H1 (cell line): ENCODE data around the gene ACSF2. TPM values are rescaled to one million over a fixed set of nuclear protein-coding genes. Genes with fewer than 3 reads are reported as not detected.

Experiments used
- CTCF ChIA-PET: fragments of 300-600 bp; sonication (Branson Sonifier 250); formaldehyde crosslinking; loops from one replicate; lab custom pipeline; 2021; ENCODE audit not compliant: partially characterized antibody; lab: Charles Lee
- POLR2A ChIA-PET: fragments of 300-600 bp; sonication (Branson Sonifier 250); formaldehyde crosslinking; loops from one replicate; lab custom pipeline; 2021; ENCODE audit warnings: inconsistent platforms; ENCODE audit not compliant: partially characterized antibody; lab: Charles Lee
- DNase-seq, 2 experiments: peaks; one replicate each; pipeline versions ENCODE4 v3.0.0 to v3.0.0-alpha.2; 2010 to 2022; ENCODE audit warnings: low spot score in 2 of 2, low read depth in 1 of 2, mixed read lengths in 1 of 2
- FAIRE-seq: peaks from 2 replicates; lab custom pipeline; 2011; peaks lifted over from hg19 to GRCh38; lab: Jason Lieb, UNC
- H2AFZ ChIP-seq: 2 replicates; pipeline ENCODE4 v1.8.1; 2012; ENCODE audit warnings: low read length, inconsistent platforms
- H2AK5ac ChIP-seq: 2 replicates; pipeline ENCODE4 v1.6.1; 2013; ENCODE audit warnings: low read depth, low read length
- H2BK120ac ChIP-seq: replicated peaks from 2 replicates; pipeline ENCODE3; 2013; ENCODE audit warnings: low read depth, low read length, inconsistent platforms
- H2BK12ac ChIP-seq: 2 replicates; pipeline ENCODE4 v1.6.1; 2013; ENCODE audit warnings: low read depth, low read length
- H2BK15ac ChIP-seq: 2 replicates; pipeline ENCODE4 v1.6.1; 2013; ENCODE audit warnings: low read length
- H2BK20ac ChIP-seq: 2 replicates; pipeline ENCODE4 v1.6.1; 2013; ENCODE audit warnings: low read length
- H2BK5ac ChIP-seq: 2 replicates; pipeline ENCODE4 v1.6.1; 2013; ENCODE audit warnings: low read depth, low read length
- H3K14ac ChIP-seq: 2 replicates; pipeline ENCODE4 v1.6.1; 2013; ENCODE audit warnings: inconsistent platforms; ENCODE audit not compliant: insufficient read length
- H3K18ac ChIP-seq: 2 replicates; pipeline ENCODE4 v1.6.1; 2013; ENCODE audit warnings: low read length; ENCODE audit errors: extremely low read depth
- H3K23ac ChIP-seq: 2 replicates; pipeline ENCODE4 v1.6.1; 2013; ENCODE audit warnings: inconsistent platforms; ENCODE audit not compliant: insufficient read length
- H3K23me2 ChIP-seq: 2 replicates; pipeline ENCODE4 v1.6.1; 2013; ENCODE audit warnings: low read depth, low read length
- H3K27ac ChIP-seq: 2 replicates; pipeline ENCODE4 v1.6.1; 2011; ENCODE audit warnings: low read depth, low read length, inconsistent platforms
- H3K27me3 ChIP-seq, 4 experiments: replicated peaks in 1 of 4; 1 replicate in 1 of 4; 2 replicates in 3 of 4; pipeline versions ENCODE4 v1.6.1 to v1.8.1; 2011 to 2013; ENCODE audit warnings: low read length in 3 of 4, mild to moderate bottlenecking in 3 of 4, inconsistent platforms in 2 of 4, mixed read lengths in 2 of 4, moderate library complexity in 1 of 4; ENCODE audit not compliant: control insufficient read depth in 3 of 4, insufficient read depth in 3 of 4; ENCODE audit errors: extremely low read depth in 1 of 4
- H3K36me3 ChIP-seq, 4 experiments: 2 replicates each; pipeline versions ENCODE4 v1.6.1 to v1.8.1; 2011 to 2013; ENCODE audit warnings: mild to moderate bottlenecking in 4 of 4, low read length in 3 of 4, moderate library complexity in 2 of 4, control low read depth in 1 of 4, inconsistent platforms in 1 of 4; ENCODE audit not compliant: insufficient read depth in 4 of 4, control insufficient read depth in 2 of 4
- H3K4ac ChIP-seq: replicated peaks from 2 replicates; pipeline ENCODE3; 2013; ENCODE audit warnings: low read length, low read depth, mixed read lengths, inconsistent platforms; ENCODE audit not compliant: insufficient read length
- H3K4me1 ChIP-seq, 4 experiments: replicated peaks in 1 of 4; 1 replicate in 1 of 4; 2 replicates in 3 of 4; pipeline versions ENCODE4 v1.6.1 to v1.8.1; 2011 to 2013; ENCODE audit warnings: low read length in 3 of 4, inconsistent platforms in 2 of 4, mixed read lengths in 1 of 4; ENCODE audit not compliant: insufficient read depth in 4 of 4, control insufficient read depth in 3 of 4
- H3K4me2 ChIP-seq, 2 experiments: 2 replicates each; pipeline versions ENCODE4 v1.6.1 to v1.8.1; 2011 to 2013; ENCODE audit warnings: low read depth in 2 of 2, low read length in 2 of 2, control low read depth in 1 of 2, inconsistent platforms in 1 of 2, mild to moderate bottlenecking in 1 of 2; ENCODE audit not compliant: insufficient read depth in 1 of 2
- H3K4me3 ChIP-seq, 4 experiments: fragments of 200-600, 300-600 bp in 1 of 4; sonication (generic), shearing (Covaris generic), sonication (Bioruptor Twin) in 1 of 4; 2 replicates each; pipeline versions ENCODE4 v1.5.1 to v1.8.1; 2011 to 2016; ENCODE audit warnings: low read length in 4 of 4, low read depth in 3 of 4, control low read depth in 2 of 4, inconsistent platforms in 2 of 4, mild to moderate bottlenecking in 2 of 4, mixed read lengths in 1 of 4, moderate library complexity in 1 of 4; ENCODE audit not compliant: insufficient read depth in 2 of 4; ENCODE audit errors: extremely low read depth in 1 of 4
- H3K56ac ChIP-seq: replicated peaks from 2 replicates; pipeline ENCODE3; 2013; ENCODE audit warnings: low read depth, mild to moderate bottlenecking, mixed read lengths, low read length, inconsistent platforms; ENCODE audit not compliant: insufficient read length
- H3K79me1 ChIP-seq: 2 replicates; pipeline ENCODE4 v1.6.1; 2013; ENCODE audit warnings: low read depth, low read length, control low read depth
- H3K79me2 ChIP-seq, 2 experiments: 2 replicates each; pipeline versions ENCODE4 v1.6.1 to v1.8.1; 2012 to 2013; ENCODE audit warnings: low read length in 2 of 2, mild to moderate bottlenecking in 2 of 2, inconsistent platforms in 1 of 2; ENCODE audit not compliant: insufficient read depth in 2 of 2, control insufficient read depth in 1 of 2
- H3K9ac ChIP-seq, 4 experiments: replicated peaks in 1 of 4; 1 replicate in 1 of 4; 2 replicates in 3 of 4; pipeline versions ENCODE4 v1.6.1 to v1.8.1; 2011 to 2013; ENCODE audit warnings: low read depth in 3 of 4, low read length in 3 of 4, control low read depth in 2 of 4, mild to moderate bottlenecking in 2 of 4, moderate library complexity in 2 of 4, inconsistent platforms in 1 of 4; ENCODE audit errors: extremely low read depth in 1 of 4
- H3K9me3 ChIP-seq, 2 experiments: 2 replicates each; pipeline versions ENCODE4 v1.6.1 to v1.8.1; 2012 to 2013; ENCODE audit warnings: mild to moderate bottlenecking in 2 of 2, moderate library complexity in 2 of 2, control low read depth in 1 of 2, inconsistent platforms in 1 of 2, low read depth in 1 of 2, low read length in 1 of 2, mixed read lengths in 1 of 2; ENCODE audit not compliant: insufficient read depth in 2 of 2
- H4K20me1 ChIP-seq, 2 experiments: replicated peaks in 1 of 2; 2 replicates each; pipeline versions ENCODE3 to v1.8.1; 2011 to 2013; ENCODE audit warnings: inconsistent platforms in 2 of 2, low read length in 2 of 2, mild to moderate bottlenecking in 1 of 2; ENCODE audit not compliant: insufficient read depth in 2 of 2, control insufficient read depth in 1 of 2
- H4K5ac ChIP-seq: 2 replicates; pipeline ENCODE4 v1.6.1; 2013; ENCODE audit warnings: low read length, low read depth, mixed read lengths, inconsistent platforms; ENCODE audit not compliant: insufficient read length
- H4K8ac ChIP-seq: 2 replicates; pipeline ENCODE4 v1.8.0; 2013; ENCODE audit warnings: mild to moderate bottlenecking, moderate library complexity, low read length, inconsistent platforms; ENCODE audit not compliant: insufficient read depth; ENCODE audit errors: extremely low read depth
- H4K91ac ChIP-seq: replicated peaks from 2 replicates; pipeline ENCODE3; 2013; ENCODE audit warnings: low read length, mixed read lengths, inconsistent platforms; ENCODE audit not compliant: insufficient read length
- CHD1 ChIP-seq: IDR thresholded peaks from 2 replicates; pipeline ENCODE4 v1.6.1; 2012; ENCODE audit warnings: low read depth, low read length, improper control_type of control experiment
- KDM4A ChIP-seq: IDR thresholded peaks from one replicate; pipeline ENCODE4 v1.7.1; 2012; ENCODE audit warnings: low read depth, mild to moderate bottlenecking, moderate library complexity, low read length, inconsistent platforms; ENCODE audit not compliant: severe bottlenecking
- PHF8 ChIP-seq: fragments of 200-600 bp; sonication (generic); conservative IDR thresholded peaks from 2 replicates; pipeline ENCODE4 v1.7.1; 2012; ENCODE audit warnings: low read depth, mild to moderate bottlenecking, inconsistent platforms, low read length, moderate library complexity
- POLR2AphosphoS5 ChIP-seq: IDR thresholded peaks from 2 replicates; pipeline ENCODE4 v1.6.1; 2011; ENCODE audit warnings: low read depth, low read length
- RFX5 ChIP-seq: IDR thresholded peaks from 2 replicates; pipeline ENCODE4 v1.6.1; 2011; ENCODE audit warnings: low read depth, low read length, improper control_type of control experiment, borderline replicate concordance
- SIRT6 ChIP-seq: IDR thresholded peaks from one replicate; pipeline ENCODE4 v1.7.1; 2012; ENCODE audit warnings: low read length, inconsistent platforms
- WGBS, 2 experiments: shearing (Covaris generic) in 1 of 2; methylation state at CpG; one replicate each; pipeline versions ENCODE4 v1.1.6 to v1.1.7; 2013 to 2015; ENCODE audit warnings: low lambda C conversion rate in 2 of 2, mixed read lengths in 2 of 2, inconsistent platforms in 1 of 2, low coverage in 1 of 2, missing lambda C conversion rate in 1 of 2; ENCODE audit not compliant: insufficient replicate concordance in 2 of 2, insufficient coverage in 1 of 2, insufficient read length in 1 of 2; ENCODE audit errors: extremely low coverage in 1 of 2, missing lambda C conversion rate in 1 of 2; 5-methylcytosine and 5-hydroxymethylcytosine counted together
- polyA plus RNA-seq, 7 experiments: library from polyadenylated mRNA; depleted of rRNA in 3 of 7; stranded (reverse) in 5 of 7; unstranded in 2 of 7; fragments of >200 nt in 5 of 7; fragments of 200-250 nt in 2 of 7; gene quantifications; 1 replicate in 5 of 7; 2 replicates in 1 of 7; 4 replicates in 1 of 7; pipeline versions ENCODE4 v1.2.1 to v1.2.3, GENCODE V29; 2011 to 2013; ENCODE audit warnings: missing spikeins in 2 of 7, mixed read lengths in 2 of 7
- total RNA-seq: library from RNA; stranded (reverse); fragmentation: NEBNext Ultra II Directional; extraction: Animal tissue kit (Norgen Biotek cat#: 25700); gene quantifications from 2 replicates; pipeline ENCODE4 v1.2.1, GENCODE V29; 2021

The ACSF2 gene
- total and polyA plus RNA-seq, 2 of the 8 experiments (the other 6 are each of a cell fraction or from before 2014, with no cell fraction given), result 14.5 to 16.3 TPM

GRCh38 chr17:50475362-50475761 lies 49.3 kb downstream of the ACSF2 start:
- Histone ChIP-seq H3K23ac (no peak overlapping the region), H3K27me3 (peaks cover 0 to 5% (median 3%) of the 10 kb centered on the region in 4 experiments; a peak in 3 of 7 replicates), H3K4ac (no peak overlapping the region), H2BK15ac (no peak overlapping the region), H2AFZ (no peak overlapping the region), H3K36me3 (no peaks in the 10 kb centered on the region), H3K4me3 (no peak overlapping the region), H2AK5ac (no peak overlapping the region), H3K79me1 (no peaks in the 10 kb centered on the region), H4K20me1 (peaks cover 0 to 2% of the 10 kb centered on the region in 2 experiments), H3K27ac (no peak overlapping the region), H4K91ac (no peak overlapping the region), H3K18ac (no peak overlapping the region), H3K4me2 (no peak overlapping the region), H2BK20ac (no peak overlapping the region), H3K14ac (no peak overlapping the region), H3K9me3 (no peaks in the 10 kb centered on the region), H2BK12ac (no peak overlapping the region), H4K8ac (no peak overlapping the region), H3K23me2 (peaks cover 8% of the 10 kb centered on the region), H3K9ac (no peak overlapping the region), H3K56ac (no peak overlapping the region), H3K79me2 (peaks cover 0 to 3% of the 10 kb centered on the region in 2 experiments; a peak in 1 of 4 replicates), H3K4me1 (peaks cover 0 to 8% (median 6%) of the 10 kb centered on the region in 4 experiments; a peak in 6 of 7 replicates), H2BK120ac (no peak overlapping the region), H2BK5ac (no peak overlapping the region), H4K5ac (no peak overlapping the region)
- WGBS, 2 experiments, result 89% methylated on average over 4 of the region's 4 CpGs; no CpG with 5 or more reads in 1 of the 2 experiments
- DNase-seq (no peak), FAIRE-seq (no peak)
- ChIA-PET CTCF (interaction anchor here (1.2 to 8.8 kb wide), 6 partner anchors 15 to 356 kb away, joined by 3 to 49 read pairs (median 4); partner anchors contain the start of gene LRRC59), POLR2A (interaction anchor here (1.1 kb wide), 2 partner anchors 49 to 82 kb away, joined by 3 to 4 read pairs; partner anchors contain the start of gene ACSF2)
- no peak for TF ChIP-seq KDM4A
- no peak for TF ChIP-seq RFX5
- no peak for TF ChIP-seq POLR2AphosphoS5
- no peak for TF ChIP-seq SIRT6
- no peak for TF ChIP-seq CHD1
- no peak for TF ChIP-seq PHF8
